RWPE1 (cell line): Measurements from ENCODE around the gene AKAP13.
A peak's percentile ranks its signal among the peaks of the same experiment; 100 is the strongest.

Experiments
- CTCF ChIA-PET: fragments of 350-600 bp; sonication (Branson Sonifier 250); formaldehyde crosslinking; extraction: SDS; loops from one replicate; lab custom pipeline; 2021; lab: Yijun Ruan, JAX
- POLR2A ChIA-PET: fragments of 400-600 bp; formaldehyde crosslinking; extraction: SDS; loops from one replicate; lab custom pipeline; 2020; ENCODE audit warnings: antibody characterized with exemption; ENCODE audit not compliant: low non-redundant PET; lab: Yijun Ruan, JAX
- DNase-seq: peaks from one replicate; pipeline ENCODE4 v3.0.0; 2012; ENCODE audit warnings: low spot score
- H3K27ac ChIP-seq: fragments of 450-650 bp; 2 replicates; pipeline ENCODE4 v1.5.1; 2017
- TF ChIP-seq, protein P1 (sequence below): fragments of 450-650 bp; conservative IDR thresholded peaks from 2 replicates; pipeline ENCODE4 v1.5.1; 2017; ENCODE audit warnings: low read depth, mild to moderate bottlenecking

Gene AKAP13

DNA sequence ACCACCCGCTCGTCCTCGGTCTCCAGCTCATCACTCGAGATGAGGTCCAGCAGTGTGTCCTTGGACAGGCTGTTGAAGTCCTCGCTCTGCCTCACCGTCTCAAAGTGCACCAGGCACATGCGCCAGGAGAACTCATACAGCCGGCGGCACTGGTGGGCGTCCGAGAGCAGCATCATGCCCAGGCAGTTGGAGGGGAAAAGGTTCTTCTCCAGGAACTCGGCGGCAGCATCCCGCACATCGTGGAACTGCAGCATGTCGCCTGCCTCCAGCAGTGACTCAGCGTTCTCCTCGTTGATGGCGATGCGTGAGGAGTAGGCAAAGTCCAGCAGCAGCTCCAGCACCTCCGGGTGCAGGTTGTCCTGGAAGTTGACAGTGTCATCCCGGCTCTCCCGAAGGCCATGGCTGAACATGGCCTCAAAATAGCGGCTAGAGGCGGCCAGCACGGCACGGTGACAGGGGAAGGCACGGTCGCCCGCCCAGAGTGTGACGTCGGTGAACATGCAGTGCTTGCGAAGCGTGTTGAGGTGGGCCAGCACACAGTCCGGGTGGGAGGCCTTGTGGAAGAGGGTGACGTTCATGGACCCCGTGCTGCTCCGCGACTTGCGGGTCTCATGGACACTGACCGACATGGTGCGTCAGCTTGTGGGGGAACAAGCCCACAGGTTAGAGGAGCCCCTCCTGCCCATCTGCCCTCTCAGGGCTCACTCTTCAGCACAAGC lies 388.9 kb downstream of the AKAP13 start:
- CTCF ChIA-PET = no interaction called here
- TF ChIP-seq, protein P1, sequence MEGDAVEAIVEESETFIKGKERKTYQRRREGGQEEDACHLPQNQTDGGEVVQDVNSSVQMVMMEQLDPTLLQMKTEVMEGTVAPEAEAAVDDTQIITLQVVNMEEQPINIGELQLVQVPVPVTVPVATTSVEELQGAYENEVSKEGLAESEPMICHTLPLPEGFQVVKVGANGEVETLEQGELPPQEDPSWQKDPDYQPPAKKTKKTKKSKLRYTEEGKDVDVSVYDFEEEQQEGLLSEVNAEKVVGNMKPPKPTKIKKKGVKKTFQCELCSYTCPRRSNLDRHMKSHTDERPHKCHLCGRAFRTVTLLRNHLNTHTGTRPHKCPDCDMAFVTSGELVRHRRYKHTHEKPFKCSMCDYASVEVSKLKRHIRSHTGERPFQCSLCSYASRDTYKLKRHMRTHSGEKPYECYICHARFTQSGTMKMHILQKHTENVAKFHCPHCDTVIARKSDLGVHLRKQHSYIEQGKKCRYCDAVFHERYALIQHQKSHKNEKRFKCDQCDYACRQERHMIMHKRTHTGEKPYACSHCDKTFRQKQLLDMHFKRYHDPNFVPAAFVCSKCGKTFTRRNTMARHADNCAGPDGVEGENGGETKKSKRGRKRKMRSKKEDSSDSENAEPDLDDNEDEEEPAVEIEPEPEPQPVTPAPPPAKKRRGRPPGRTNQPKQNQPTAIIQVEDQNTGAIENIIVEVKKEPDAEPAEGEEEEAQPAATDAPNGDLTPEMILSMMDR = no peak
- no peak for DNase-seq

GRCh38 chr15:85770096-85771041 lies 390.0 kb downstream of the AKAP13 start:
- no peak for DNase-seq
- TF ChIP-seq, protein P1 = no peak
- POLR2A ChIA-PET = no interaction called here
- CTCF ChIA-PET = no interaction called here
- peak overlapping the region; percentile 75 for H3K27ac ChIP-seq

More for the DNA sequence above, 388.9 kb downstream of the AKAP13 start:
- POLR2A ChIA-PET = no interaction called here
- H3K27ac ChIP-seq = peak overlapping the region; percentile 75

DNA sequence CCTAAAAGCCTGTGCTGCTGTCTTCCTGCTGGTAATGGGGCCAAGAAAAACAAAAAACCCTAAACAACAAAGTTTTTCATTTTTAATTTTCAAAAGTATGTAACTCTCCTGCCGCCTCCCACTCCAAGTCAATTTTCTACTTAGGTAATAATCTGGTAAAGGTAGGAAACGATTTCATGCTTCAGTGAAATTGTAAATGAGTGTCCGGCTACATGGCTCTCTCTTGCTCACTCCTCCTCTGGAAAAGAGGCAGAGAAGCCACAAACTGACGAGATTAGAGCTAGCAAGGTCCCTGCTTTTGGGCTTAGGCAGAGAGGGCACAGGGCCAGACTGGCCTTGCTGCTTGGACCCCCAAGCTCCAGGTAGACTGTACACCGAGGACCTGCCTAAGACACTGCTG lies 390.9 kb downstream of the AKAP13 start:
- H3K27ac ChIP-seq = peak overlapping the region; percentile 79
- CTCF ChIA-PET = no interaction called here
- no peak for DNase-seq
- POLR2A ChIA-PET = no interaction called here
- TF ChIP-seq, protein P1 = no peak

DNA sequence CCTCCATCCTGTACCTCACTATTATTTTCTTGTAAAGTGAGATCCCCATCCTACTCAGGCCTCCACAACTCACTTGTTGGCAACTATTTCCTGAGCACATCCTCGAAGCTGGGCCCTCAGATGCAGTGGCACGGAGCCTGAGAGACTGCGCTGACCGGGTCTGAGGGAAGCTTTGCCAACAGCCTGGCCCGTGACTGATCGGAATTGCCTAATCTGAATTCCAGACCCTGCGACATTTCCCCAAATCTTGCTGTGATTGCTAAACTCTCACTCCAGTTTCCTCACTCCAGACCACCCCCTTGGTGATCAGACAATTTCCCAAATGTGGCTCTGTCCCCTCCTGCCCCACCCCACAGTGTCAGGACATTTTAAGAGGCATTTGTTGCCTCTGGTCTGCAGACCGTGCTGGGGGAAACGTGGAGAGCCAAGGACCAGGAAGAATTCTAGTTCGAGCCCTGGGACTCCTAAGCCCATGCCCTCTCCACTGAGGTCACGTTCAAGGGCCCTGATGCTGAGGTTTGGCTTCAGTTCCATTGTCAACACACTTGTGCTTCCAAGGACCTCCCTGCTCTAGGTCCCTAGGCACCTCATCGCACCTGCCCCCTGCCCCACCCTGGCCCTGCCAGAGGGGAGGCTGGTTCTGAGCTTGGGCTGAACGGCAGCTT lies 391.5 kb downstream of the AKAP13 start:
- H3K27ac ChIP-seq = peak overlapping the region; percentile 79
- DNase-seq = no peak
- CTCF ChIA-PET = interaction anchor here (1.0 kb wide), 1 partner anchor 29 kb away, joined by 3 read pairs; no protein-coding TSS in a partner anchor
- TF ChIP-seq, protein P1 = no peak
- POLR2A ChIA-PET = no interaction called here

DNA sequence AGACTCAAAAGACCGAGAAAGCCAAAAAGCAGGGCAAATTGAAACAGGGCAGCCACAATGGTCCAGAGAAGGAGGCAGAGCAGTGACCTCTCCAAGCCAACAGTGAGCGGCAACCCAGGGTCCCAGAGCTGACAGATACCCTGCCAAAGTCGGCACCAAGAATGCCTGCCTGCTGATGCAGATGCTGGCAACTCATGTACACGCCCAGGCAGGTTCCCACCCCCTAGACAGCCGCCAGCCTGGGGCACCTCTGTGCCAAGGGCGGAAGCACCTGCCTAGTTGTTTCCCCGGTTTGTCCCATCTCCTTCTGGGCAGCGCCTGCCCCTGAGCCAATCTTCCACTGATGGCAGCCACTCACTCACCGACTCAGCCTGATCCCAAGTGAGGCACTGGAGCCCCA lies 392.3 kb downstream of the AKAP13 start:
- DNase-seq = peak; percentile 58
- POLR2A ChIA-PET = no interaction called here
- H3K27ac ChIP-seq = peak overlapping the region; percentile 79
- TF ChIP-seq, protein P1 = no peak
- CTCF ChIA-PET = interaction anchor here (1.0 kb wide), 1 partner anchor 28 kb away, joined by 3 read pairs; no protein-coding TSS in a partner anchor

DNA sequence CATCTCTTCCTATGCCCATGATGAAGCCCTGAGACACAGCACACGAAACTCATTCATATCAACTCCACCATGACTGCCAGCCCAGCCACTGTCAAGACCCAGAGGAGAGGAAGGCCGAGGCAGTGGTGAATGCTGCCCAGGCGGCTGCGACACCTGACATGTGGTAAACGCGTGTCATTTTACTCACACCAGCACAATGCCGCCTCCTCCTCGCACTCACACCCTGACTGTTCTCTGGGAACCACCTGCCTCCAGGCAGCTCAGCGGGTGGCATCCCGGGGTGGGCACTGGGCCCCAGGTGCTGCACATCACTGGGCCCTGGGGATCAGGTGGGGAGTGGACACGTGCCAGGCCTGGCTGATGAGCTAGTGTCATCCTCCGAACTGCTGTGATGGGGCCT lies 392.8 kb downstream of the AKAP13 start:
- POLR2A ChIA-PET = no interaction called here
- DNase-seq = no peak
- CTCF ChIA-PET = no interaction called here
- TF ChIP-seq, protein P1 = no peak
- peak overlapping the region; percentile 79 for H3K27ac ChIP-seq
